ENCODE measurements around the gene PHYKPL.
"Not testable (repeated sequence)": the region's sequence is repeated elsewhere in the genome, so short reads cannot be mapped to it uniquely, and the experiment has no call there.

- not testable (repeated sequence) for TF ChIP-seq CTCF (optimal IDR thresholded peaks at IDR 0.05 in 1 of 3, IDR thresholded peaks at IDR 0.05 in 1 of 3, conservative IDR thresholded peaks at IDR 0.05 in 1 of 3; ENCODE audit: extremely low read depth in 1 of 3, insufficient read depth in 2 of 3, low read length in 3 of 3); EZH2 (IDR thresholded peaks at IDR 0.05; ENCODE audit: low read length)
These were observed 3.5 kb downstream of the PHYKPL start for GRCh38 chr5:178229111-178229510.
